T-helper 2 cell treated with Interferon-gamma antibody and Interleukin-4, amounts not matched to agents 5 μg/mL and 100 μg/mL, for 36 hours (primary cell): ENCODE data around the gene CDX1.

Experiments used
- DNase-seq: peaks from one replicate; pipeline ENCODE4 v3.0.0; 2021; ENCODE audit warnings: low spot score
- H3K27ac Mint-ChIP-seq: one replicate; pipeline ENCODE4 v1.8.0; 2021; ENCODE audit warnings: mild to moderate bottlenecking, mixed read lengths
- H3K27me3 Mint-ChIP-seq: one replicate; pipeline ENCODE4 v1.8.0; 2021; ENCODE audit warnings: low read depth, mixed read lengths
- H3K36me3 Mint-ChIP-seq: one replicate; pipeline ENCODE4 v1.8.0; 2021; ENCODE audit warnings: low read depth, mixed read lengths
- H3K4me1 Mint-ChIP-seq: one replicate; pipeline ENCODE4 v1.8.0; 2021; ENCODE audit warnings: low read depth, mixed read lengths
- H3K4me3 Mint-ChIP-seq: one replicate; pipeline ENCODE4 v1.8.0; 2022; ENCODE audit warnings: mild to moderate bottlenecking, moderate library complexity, mixed read lengths
- H3K9me3 Mint-ChIP-seq: one replicate; pipeline ENCODE4 v1.8.0; 2021; ENCODE audit warnings: mixed read lengths

The CDX1 gene

DNA sequence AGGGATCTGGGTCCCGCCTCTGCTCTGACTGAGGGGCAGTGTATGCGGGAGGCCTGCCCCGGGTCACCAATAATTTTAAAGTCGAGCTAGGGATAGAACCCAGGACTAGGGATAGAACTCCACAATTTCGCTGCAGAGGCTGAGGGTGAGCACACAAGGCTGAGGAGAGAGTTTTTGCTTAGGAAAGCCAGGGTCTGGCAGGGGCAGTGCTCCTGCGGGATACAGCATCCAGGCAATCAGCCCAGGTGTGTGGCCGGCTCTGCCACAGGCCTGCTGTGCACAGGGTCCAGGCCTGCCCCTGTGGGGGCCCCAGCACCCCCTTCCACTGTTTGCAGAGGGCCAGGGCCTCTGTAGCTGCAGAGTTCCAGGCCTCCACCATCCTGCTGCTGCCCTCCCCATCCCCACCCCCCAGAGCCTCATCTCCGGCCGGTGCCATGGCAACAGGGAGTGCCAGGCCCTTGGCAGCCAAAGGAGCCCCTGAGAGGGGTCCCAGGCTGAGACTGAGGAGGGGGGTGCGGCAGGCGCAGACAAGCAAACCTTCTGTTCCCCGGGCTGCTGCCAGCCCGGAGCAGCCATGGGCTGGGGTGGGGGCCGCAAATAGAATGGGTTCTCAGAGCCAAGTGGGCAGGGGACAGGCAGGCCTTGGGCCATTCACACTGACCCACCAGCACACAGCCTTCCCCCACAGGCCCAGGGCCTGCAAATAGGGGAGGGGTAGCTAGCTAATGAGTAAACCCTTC is 19.5 kb upstream of the CDX1 start:
- H3K4me3 Mint-ChIP-seq, result no peak overlapping the region
- H3K4me1 Mint-ChIP-seq, result peaks cover 16% of the 10 kb centered on the region
- no peaks in the 10 kb centered on the region for H3K36me3 Mint-ChIP-seq
- H3K27ac Mint-ChIP-seq, result no peak overlapping the region
- no peaks in the 10 kb centered on the region for H3K9me3 Mint-ChIP-seq
- no peaks in the 10 kb centered on the region for H3K27me3 Mint-ChIP-seq
- DNase-seq, result no peak

- Mint-ChIP-seq H3K27me3 (no peaks in the 10 kb centered on the region), H3K4me1 (peaks cover 16% of the 10 kb centered on the region), H3K27ac (no peak overlapping the region), H3K9me3 (no peaks in the 10 kb centered on the region), H3K36me3 (no peaks in the 10 kb centered on the region), H3K4me3 (no peak overlapping the region)
- DNase-seq, result no peak
Observed at GRCh38 chr5:150147670-150148069, 18.9 kb upstream of the CDX1 start.

DNA sequence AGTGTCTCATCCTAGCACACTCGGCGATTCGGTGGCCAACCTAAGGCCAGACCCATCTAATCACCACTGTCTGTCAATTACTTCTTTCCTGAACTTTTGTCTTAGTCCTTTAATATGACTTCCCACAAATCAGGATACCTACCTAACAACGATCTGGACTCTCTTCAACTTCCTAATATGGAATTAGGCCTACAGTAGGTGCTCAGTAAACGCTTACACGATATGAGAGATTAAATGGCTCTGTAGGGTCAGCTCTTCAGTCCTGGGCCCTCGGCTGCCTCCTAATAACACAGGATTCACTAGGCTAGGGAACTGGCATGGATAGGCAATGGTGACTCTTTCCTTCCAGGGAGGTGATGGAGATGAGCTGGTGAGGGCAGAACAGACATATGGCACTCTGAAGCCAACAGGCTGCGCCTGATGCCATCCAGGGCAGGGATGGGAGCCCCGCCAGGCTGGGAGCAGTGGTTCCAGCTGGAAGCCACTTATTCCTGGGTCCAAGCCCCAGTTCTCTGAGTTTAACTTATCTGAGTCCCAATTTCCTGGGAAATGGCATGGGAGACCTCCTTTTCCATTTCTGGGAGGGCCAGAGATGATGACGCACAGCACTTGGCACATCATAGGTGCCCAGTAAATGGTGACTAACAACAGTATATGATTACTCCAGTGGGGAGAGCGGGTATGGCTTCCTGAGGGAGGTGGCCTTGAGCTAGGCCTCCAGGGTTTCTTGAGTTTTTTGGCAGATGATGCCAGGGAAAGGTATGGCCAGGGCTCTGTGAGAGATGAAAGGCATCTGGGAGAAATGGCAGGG is 18.3 kb upstream of the CDX1 start:
- Mint-ChIP-seq H3K4me1 (peaks cover 16% of the 10 kb centered on the region), H3K27ac (peak overlapping the region; percentile 53), H3K27me3 (peaks cover 1% of the 10 kb centered on the region), H3K36me3 (no peaks in the 10 kb centered on the region), H3K9me3 (no peaks in the 10 kb centered on the region), H3K4me3 (no peak overlapping the region)
- DNase-seq, result no peak

- Mint-ChIP-seq H3K4me1 (peaks cover 19% of the 10 kb centered on the region), H3K36me3 (no peaks in the 10 kb centered on the region), H3K9me3 (no peaks in the 10 kb centered on the region), H3K27ac (peak overlapping the region; percentile 91), H3K27me3 (peaks cover 11% of the 10 kb centered on the region), H3K4me3 (peak overlapping the region; percentile 67)
- DNase-seq, result no peak
Observed at GRCh38 chr5:150149618-150150017, 17.0 kb upstream of the CDX1 start.

GRCh38 chr5:150152636-150153462 is 13.7 kb upstream of the CDX1 start:
- DNase-seq, result no peak
- Mint-ChIP-seq H3K4me3 (no peak overlapping the region), H3K9me3 (no peaks in the 10 kb centered on the region), H3K27ac (no peak overlapping the region), H3K36me3 (no peaks in the 10 kb centered on the region), H3K4me1 (peaks cover 22% of the 10 kb centered on the region), H3K27me3 (peaks cover 34% of the 10 kb centered on the region)

GRCh38 chr5:150153483-150153882 is 13.1 kb upstream of the CDX1 start:
- H3K4me3 Mint-ChIP-seq, result no peak overlapping the region
- DNase-seq, result no peak
- no peak overlapping the region for H3K27ac Mint-ChIP-seq
- H3K9me3 Mint-ChIP-seq, result no peaks in the 10 kb centered on the region
- peaks cover 34% of the 10 kb centered on the region for H3K27me3 Mint-ChIP-seq
- peaks cover 22% of the 10 kb centered on the region for H3K4me1 Mint-ChIP-seq
- H3K36me3 Mint-ChIP-seq, result no peaks in the 10 kb centered on the region

DNA sequence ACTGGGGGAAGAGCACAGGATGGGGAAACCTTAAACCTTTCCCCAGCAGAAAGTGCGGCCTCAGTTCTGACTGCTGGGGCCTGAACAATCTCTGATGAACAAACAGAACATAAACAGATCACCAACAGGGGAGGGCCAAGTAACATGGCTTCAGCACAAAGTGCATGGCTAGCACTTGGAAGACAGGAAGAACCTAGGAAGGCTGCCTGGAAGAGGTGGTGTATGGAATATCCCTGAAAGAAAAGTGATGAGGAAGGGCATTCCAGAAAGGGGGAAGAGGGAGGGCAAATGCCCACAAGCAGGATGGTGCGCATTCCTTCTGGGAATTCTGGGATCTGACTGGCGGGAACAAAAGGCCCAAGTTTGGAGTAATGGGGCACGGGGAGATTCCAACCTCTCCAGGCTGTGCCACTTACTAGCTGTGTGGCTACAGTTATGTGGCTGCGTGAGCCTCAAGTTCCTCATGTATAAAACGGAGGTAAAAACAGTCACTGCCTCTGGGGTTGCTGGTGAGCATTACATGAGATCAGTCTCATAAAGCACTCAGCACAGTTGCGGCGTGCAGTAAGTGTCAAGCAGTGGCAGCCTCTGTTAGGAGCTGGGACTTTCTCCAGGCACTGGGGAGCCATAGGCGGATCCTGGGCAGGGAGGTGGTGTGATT is 12.5 kb upstream of the CDX1 start:
- Mint-ChIP-seq H3K4me1 (peaks cover 16% of the 10 kb centered on the region), H3K9me3 (no peaks in the 10 kb centered on the region), H3K27ac (no peak overlapping the region), H3K27me3 (peaks cover 34% of the 10 kb centered on the region), H3K36me3 (no peaks in the 10 kb centered on the region), H3K4me3 (peak overlapping the region; percentile 68)
- DNase-seq, result no peak

GRCh38 chr5:150154618-150155128 is 11.9 kb upstream of the CDX1 start:
- H3K9me3 Mint-ChIP-seq, result no peaks in the 10 kb centered on the region
- no peak for DNase-seq
- peaks cover 34% of the 10 kb centered on the region for H3K27me3 Mint-ChIP-seq
- H3K4me3 Mint-ChIP-seq, result peak overlapping the region; percentile 68
- no peak overlapping the region for H3K27ac Mint-ChIP-seq
- no peaks in the 10 kb centered on the region for H3K36me3 Mint-ChIP-seq
- H3K4me1 Mint-ChIP-seq, result peaks cover 11% of the 10 kb centered on the region

DNA sequence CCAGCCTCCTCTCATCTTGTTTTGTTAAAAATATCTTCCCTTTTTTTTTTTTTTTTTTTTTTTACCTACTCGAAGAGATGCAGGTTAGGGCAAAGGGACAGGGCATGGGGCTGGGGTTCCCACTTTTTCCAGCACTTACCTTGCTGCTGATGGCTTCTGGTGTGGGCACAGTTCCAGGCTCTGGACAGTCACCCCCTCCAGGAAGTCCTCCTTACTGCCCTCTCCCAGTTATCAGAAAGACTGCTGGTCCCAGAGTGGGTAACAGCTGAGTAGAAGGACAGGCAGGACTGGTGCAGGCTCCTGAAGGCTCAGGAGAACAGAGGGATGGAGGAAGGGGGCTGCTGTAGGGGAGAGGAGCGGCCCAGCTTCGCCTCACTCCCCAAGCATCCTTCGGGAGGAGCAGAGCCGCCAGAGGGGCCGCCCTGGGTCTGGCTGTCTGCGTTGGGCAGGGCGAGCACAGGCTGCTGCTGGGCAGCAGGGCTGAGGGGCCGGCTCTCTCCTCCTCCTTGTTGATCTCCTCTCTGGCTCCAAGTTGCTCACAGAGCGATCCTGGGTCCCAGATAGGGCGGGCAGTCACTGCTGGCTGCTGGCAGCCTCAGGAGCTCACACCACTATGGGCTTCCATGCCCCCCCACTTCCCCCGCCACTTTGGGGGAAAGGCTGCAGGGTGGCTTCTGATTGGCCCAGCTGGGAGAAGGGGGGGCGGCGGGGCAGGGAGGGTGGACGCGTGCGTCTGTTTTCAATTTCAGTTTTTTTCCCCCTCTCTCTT is 11.1 kb upstream of the CDX1 start, which contains the start of gene PDGFRB:
Gene PDGFRB, minus strand, starts transcription at position 588 of the 769 bp plus-strand sequence. CDS start 18,798 bp downstream, outside the sequence.
- peaks cover 34% of the 10 kb centered on the region for H3K27me3 Mint-ChIP-seq
- peak within 1 kb of the TSS; percentile 80 for H3K4me3 Mint-ChIP-seq
- peak; percentile 9 for DNase-seq
- H3K27ac Mint-ChIP-seq, result no peak within 1 kb of the TSS
- peaks cover 8% of the 10 kb centered on the region for H3K4me1 Mint-ChIP-seq
- H3K9me3 Mint-ChIP-seq, result no peaks in the 10 kb centered on the region
- H3K36me3 Mint-ChIP-seq, result no peaks in the 10 kb centered on the region

DNA sequence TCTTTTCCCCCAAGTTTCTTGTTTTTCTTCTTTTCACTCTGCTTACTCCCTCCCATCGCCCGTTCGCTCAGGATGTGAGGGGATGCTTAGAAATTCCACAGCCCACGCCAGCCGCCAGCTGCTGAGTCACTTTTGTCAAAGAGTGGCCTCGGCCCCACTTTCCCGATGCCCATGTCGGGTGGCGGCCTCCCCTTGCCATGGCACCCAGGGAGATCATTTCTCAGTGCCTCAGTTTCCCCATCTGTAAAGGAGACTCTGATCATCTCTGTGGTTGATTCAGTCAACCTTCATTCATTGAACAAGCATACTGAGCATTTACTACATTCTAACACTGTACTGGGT is 10.6 kb upstream of the CDX1 start:
- H3K4me1 Mint-ChIP-seq, result peaks cover 8% of the 10 kb centered on the region
- no peak for DNase-seq
- H3K4me3 Mint-ChIP-seq, result peak overlapping the region; percentile 80
- H3K27me3 Mint-ChIP-seq, result peaks cover 34% of the 10 kb centered on the region
- H3K36me3 Mint-ChIP-seq, result no peaks in the 10 kb centered on the region
- H3K27ac Mint-ChIP-seq, result no peak overlapping the region
- no peaks in the 10 kb centered on the region for H3K9me3 Mint-ChIP-seq

DNA sequence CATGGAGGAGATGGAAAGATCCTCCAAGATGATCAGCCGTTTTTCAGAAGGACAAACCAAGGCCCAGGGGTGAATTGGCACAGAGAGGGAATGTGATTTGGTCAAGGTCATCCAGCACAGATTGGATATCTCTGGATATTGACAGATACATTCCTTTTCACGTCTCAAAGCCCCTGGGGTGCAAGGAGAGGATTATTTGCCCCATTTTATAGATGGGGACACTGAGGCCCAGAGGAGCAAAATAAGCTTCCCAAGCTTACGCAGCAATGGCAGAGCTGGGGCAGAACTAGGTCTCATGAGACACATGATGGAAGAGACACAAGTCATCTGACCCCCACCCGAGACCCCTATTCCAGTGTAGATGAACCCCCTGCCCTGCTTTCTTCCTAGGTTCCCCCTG is 10.0 kb upstream of the CDX1 start:
- DNase-seq, result no peak
- no peak overlapping the region for H3K4me3 Mint-ChIP-seq
- no peaks in the 10 kb centered on the region for H3K9me3 Mint-ChIP-seq
- H3K4me1 Mint-ChIP-seq, result peaks cover 9% of the 10 kb centered on the region
- peaks cover 34% of the 10 kb centered on the region for H3K27me3 Mint-ChIP-seq
- no peaks in the 10 kb centered on the region for H3K36me3 Mint-ChIP-seq
- H3K27ac Mint-ChIP-seq, result no peak overlapping the region

- Mint-ChIP-seq H3K4me1 (peaks cover 10% of the 10 kb centered on the region), H3K27ac (no peak overlapping the region), H3K36me3 (no peaks in the 10 kb centered on the region), H3K4me3 (no peak overlapping the region), H3K27me3 (peaks cover 34% of the 10 kb centered on the region), H3K9me3 (no peaks in the 10 kb centered on the region)
- DNase-seq, result no peak
Observed at GRCh38 chr5:150157168-150157567, 9.4 kb upstream of the CDX1 start.
